NOMO-1 treated with dmso at 0.1 percent for 144 hours (cell line): ENCODE measurements around the gene ARHGAP10.

Experiments used
- DNase-seq: peaks from one replicate; lab custom pipeline; 2025; ENCODE audit not compliant: unreplicated experiment; lab: John Stamatoyannopoulos, UW

ARHGAP10 gene

GRCh38 chr4:147731580-147732517, at the start of gene ARHGAP10:
TSS of gene ARHGAP10 (plus strand) at chr4:147732088. CDS start at chr4:147732302, 214 bp downstream.
- peak; percentile 25 for DNase-seq

- no peak for DNase-seq
These were observed 49.1 kb upstream of the ARHGAP10 start for GRCh38 chr4:147682755-147683154.

GRCh38 chr4:147683188-147683591, 48.7 kb upstream of the ARHGAP10 start:
- DNase-seq, result peak; percentile 4

- DNase-seq, result peak; percentile 80
These were observed 47.9 kb upstream of the ARHGAP10 start, which contains the start of gene PRMT9 for GRCh38 chr4:147683717-147684700. TSS of gene PRMT9 (minus strand) at chr4:147684163. CDS start at chr4:147683987, 176 bp downstream.

GRCh38 chr4:147689067-147689466, 42.8 kb upstream of the ARHGAP10 start:
- no peak for DNase-seq

- DNase-seq, result no peak
These were observed 40.1 kb upstream of the ARHGAP10 start for GRCh38 chr4:147691820-147692219.

GRCh38 chr4:147693218-147693617, 38.7 kb upstream of the ARHGAP10 start:
- no peak for DNase-seq

- no peak for DNase-seq
These were observed 35.0 kb upstream of the ARHGAP10 start for GRCh38 chr4:147696866-147697265.

GRCh38 chr4:147704846-147705245, 27.0 kb upstream of the ARHGAP10 start:
- DNase-seq, result no peak

GRCh38 chr4:147707892-147708672, 23.8 kb upstream of the ARHGAP10 start:
- DNase-seq, result no peak

- DNase-seq, result no peak
These were observed 21.9 kb upstream of the ARHGAP10 start for GRCh38 chr4:147709999-147710398.

- no peak for DNase-seq
These were observed 17.1 kb upstream of the ARHGAP10 start for GRCh38 chr4:147714575-147715401.

- no peak for DNase-seq
These were observed 14.0 kb upstream of the ARHGAP10 start for GRCh38 chr4:147717878-147718277.

- no peak for DNase-seq
These were observed 8.6 kb upstream of the ARHGAP10 start for GRCh38 chr4:147723326-147723725.

- DNase-seq, result no peak
These were observed 7.3 kb upstream of the ARHGAP10 start for GRCh38 chr4:147724468-147725201.

GRCh38 chr4:147725673-147726072, 6.2 kb upstream of the ARHGAP10 start:
- no peak for DNase-seq

- no peak for DNase-seq
These were observed 4.3 kb upstream of the ARHGAP10 start for GRCh38 chr4:147727476-147728028.

- DNase-seq, result no peak
These were observed 1.6 kb upstream of the ARHGAP10 start for GRCh38 chr4:147730333-147730732.
